DMS53 treated with DMSO at 0.1 percent for 48 hours (cell line): ENCODE results near the gene FBXO33.

Experiments used
- DNase-seq: peaks from one replicate; lab custom pipeline; 2025; ENCODE audit not compliant: unreplicated experiment; lab: John Stamatoyannopoulos, UW

FBXO33 gene

GRCh38 chr14:39431416-39432178 lies 636 bp downstream of the FBXO33 start:
- DNase-seq: peak; percentile 19

DNA sequence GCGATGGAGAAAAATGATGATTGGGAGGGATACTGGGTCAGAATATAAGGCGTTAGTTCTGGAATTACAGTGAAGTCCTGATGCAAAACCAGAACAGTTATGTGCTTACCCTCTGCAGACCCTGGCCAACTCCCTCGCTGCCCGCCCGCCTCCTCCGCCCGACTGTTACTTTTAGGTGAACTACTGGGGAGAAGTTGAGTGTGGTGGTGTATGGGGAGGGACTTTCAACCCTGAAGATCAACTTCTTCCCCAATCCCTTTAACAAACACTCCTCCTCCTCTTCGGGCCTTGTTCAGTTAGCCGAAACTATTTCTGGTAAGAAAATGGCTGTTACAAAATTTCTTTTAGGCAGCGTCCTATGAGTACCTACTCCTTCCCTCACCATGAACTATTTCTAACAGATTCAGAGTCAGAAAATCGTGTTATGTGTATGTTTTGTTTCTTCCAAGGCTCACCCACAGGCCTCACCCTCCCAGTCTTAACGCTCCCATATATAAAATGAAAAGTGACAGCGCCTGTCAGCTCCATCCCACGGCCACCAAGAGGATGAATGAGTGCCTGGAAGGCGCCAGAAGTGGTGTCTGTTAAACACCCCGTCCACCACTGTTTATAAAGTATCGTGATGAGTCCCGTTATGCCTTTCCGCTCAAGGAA lies 1.3 kb downstream of the FBXO33 start:
- DNase-seq: no peak

DNA sequence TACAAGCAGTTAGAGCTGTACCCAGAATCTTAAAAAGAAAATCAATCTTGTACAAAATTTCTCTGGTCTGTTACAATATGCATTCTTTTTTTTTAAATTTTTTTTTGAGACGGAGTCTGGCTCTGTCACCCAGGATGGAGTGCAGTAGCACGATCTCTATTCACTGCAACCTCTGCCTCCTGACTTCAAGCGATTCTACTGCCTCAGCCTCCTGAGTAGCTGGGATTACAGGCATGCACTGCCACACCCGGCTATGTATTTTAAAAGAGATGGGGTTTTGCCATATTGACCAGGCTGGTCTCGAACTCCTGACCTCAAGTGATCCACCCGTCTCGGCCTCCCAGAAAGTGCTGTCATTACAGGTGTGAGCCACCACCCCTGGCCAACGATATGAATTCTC lies 4.1 kb downstream of the FBXO33 start:
- DNase-seq: no peak

DNA sequence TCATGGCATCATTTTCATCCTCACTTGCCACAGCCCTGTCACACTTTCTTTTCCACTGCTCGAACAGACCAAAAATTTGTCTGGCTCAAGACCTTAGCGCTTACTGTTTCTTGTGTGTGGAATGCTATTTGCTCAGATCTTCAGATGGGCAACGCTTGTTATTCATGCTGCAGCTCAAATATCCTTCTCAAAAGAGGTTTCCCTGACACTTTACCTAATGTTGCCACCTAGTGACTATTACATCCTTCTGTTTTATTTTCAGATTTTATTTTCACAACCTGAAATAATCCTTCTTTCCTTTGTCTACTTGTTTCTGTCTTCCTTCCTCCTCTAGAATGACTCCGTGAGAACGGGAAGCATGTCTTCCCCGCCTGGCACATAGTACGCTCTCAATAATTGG lies 5.6 kb downstream of the FBXO33 start:
- DNase-seq: peak; percentile 27

- DNase-seq: no peak
Measured at GRCh38 chr14:39425947-39426346, 6.3 kb downstream of the FBXO33 start.

DNA sequence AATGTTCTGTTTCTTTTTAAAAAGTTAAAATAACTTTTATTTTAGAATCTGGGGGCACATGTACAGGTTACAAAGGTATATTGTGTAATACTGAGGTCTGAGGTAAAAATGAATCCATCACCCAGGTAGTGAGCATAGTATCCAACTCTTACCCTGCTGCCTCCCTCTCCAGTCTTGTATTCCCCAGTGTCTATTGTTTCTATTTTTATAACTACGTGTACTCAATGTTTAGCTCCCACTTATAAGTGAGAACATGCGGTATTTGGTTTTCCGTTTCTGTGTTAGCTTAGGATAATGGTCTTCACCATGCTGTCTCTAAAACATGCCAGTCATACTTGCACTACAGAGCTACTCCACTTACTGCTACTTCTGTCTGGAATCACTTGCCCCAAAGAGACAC lies 8.4 kb downstream of the FBXO33 start:
- DNase-seq: no peak

- no peak for DNase-seq
Measured at GRCh38 chr14:39422243-39422642, 10.0 kb downstream of the FBXO33 start.

DNA sequence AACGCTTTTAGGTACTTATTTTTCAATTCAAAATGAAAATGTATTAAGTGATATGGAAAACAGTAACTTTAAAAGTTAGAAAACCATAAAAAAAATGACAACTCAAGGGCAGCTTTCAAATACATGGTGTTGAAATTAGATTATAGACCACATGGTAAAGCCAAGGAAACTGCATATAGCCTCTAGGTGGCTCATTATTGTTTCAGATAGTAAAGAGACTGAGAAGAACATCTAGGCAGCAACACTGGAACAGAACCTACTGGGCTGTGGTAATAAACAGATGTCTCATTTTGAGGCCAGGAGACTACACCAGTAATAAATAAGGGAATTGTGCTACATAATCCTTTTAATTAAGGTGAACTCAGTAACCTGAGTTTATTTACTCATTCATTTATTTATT lies 13.0 kb downstream of the FBXO33 start:
- DNase-seq: no peak

DNA sequence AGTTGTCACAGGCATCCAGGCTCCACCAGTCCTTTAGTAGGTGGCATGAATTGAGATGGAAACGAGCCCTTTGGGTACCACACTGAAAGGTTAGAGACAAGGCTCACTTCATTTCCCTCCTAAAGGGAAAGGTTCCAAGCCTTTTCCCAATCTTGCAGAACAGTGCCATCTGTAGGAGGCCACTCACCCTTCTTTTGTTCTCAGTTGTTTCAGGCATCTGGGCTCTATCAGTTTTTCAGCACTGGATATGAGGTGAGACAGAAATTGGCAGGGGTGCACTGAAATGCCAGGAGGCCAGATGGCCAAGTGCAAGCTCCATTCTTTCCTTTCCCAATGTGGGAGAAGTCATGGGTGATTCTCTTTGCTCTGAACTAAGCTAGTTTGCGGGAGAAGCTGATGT lies 15.2 kb downstream of the FBXO33 start:
- no peak for DNase-seq

- no peak for DNase-seq
Measured at GRCh38 chr14:39416072-39416471, 16.2 kb downstream of the FBXO33 start.

DNA sequence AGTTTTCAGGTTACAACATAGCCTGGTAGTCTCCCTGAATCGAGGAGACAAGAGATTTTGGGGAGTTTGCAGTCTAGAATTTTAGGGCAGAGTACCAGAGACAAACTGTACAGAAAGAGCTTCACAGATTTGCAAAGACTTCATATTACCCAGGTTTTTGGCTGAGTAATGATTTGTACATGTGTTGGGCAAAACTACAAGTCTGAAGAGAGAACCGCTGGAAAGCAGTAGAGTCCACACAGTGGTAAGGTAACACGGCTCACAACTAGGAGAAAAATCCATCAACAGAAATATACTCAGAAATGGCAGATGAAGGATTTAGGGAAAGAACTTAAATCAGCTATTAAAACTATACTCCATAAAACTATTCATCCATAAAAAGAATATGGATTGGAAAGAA lies 25.7 kb downstream of the FBXO33 start:
- DNase-seq: no peak

DNA sequence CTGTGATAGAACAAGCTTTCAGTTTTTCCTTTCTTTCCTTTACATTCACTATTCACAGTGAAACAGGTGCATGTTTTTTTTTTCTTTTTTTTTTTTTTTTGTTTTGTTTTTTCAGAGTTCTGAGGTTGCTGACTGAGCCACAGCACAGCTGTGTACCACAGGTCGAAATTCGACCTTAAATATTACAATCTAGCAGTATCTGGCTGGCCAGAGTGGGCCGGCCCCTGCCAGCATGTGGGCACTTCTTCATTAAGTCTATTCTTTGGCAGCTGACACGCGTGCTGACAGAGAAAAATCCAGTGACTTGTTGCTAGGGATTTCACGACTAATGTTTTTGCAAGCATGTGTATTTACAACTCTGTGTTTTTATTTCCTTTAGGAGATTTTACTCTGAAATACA lies 33.9 kb downstream of the FBXO33 start:
- DNase-seq: no peak

DNA sequence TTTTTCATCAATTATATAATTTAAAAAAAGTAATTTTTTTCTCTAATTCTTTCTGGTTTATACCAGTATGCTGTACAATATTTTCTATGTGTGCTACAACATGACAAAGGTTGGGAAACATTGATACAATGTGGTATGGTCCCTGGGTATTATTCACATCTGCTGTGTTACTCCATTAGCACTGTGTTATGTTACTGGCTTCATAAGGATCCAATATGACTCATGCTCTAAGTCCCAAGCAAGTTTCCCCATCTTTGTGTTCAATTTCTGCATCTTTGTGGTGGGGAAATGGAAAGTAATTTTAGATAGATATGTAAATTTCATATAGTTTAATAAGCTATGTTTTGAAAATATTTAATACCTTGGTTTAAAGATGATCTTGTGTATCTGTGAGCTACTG lies 35.8 kb downstream of the FBXO33 start:
- no peak for DNase-seq

DNA sequence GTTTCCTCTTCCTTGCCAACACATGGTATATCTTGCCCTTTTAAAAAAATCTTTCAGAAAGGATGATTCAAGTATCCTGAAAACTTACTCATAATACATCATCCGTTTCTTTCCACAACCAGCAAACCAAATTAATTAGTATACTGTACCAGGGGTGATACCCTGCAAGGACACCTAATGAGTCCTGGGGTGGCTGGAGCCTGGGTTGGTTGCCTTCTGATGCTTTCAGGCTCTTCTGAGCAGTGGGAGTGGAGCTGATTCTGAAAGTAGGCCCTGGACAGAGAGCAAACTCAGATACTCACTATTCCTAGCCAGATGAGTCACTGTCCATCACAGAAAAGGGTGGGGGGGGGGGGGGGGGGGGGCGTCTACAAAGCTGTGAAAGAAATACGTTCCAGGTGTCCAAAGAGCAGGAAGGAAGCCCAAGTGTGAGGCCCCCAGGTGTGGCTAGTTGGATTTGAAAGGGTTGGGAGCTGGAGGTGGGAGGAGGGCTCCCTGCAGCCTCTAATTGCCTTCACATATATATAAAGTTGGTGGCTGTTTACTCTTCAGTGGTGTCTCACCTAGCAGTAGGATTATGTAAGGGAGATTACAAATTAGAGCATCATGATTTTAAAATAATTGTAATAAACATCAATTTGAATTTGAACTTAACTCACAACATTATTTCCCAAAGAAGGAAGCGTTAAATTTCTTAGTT lies 36.5 kb downstream of the FBXO33 start:
- DNase-seq: no peak

GRCh38 chr14:39393289-39393688 lies 38.9 kb downstream of the FBXO33 start:
- DNase-seq: no peak

DNA sequence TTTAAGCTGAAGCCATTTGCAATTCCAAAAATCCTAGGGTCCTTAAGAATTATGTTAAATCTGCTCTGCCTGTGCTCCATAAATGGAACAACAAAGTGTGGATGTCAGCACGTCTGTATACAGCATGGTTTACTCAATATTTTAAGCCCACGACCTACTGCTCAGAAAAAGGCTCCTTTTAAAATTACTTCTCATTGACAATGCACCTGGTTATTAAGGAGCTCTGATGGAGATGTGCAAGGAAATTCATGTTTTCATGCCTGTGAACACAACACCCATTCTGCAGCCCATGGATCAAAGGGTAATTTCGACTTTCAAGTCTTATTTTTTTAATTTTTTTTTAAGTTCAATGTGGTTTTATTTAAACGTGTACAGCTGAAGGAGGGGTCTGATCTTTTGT lies 48.1 kb downstream of the FBXO33 start:
- no peak for DNase-seq

GRCh38 chr14:39383741-39384140 lies 48.5 kb downstream of the FBXO33 start:
- DNase-seq: no peak

DNA sequence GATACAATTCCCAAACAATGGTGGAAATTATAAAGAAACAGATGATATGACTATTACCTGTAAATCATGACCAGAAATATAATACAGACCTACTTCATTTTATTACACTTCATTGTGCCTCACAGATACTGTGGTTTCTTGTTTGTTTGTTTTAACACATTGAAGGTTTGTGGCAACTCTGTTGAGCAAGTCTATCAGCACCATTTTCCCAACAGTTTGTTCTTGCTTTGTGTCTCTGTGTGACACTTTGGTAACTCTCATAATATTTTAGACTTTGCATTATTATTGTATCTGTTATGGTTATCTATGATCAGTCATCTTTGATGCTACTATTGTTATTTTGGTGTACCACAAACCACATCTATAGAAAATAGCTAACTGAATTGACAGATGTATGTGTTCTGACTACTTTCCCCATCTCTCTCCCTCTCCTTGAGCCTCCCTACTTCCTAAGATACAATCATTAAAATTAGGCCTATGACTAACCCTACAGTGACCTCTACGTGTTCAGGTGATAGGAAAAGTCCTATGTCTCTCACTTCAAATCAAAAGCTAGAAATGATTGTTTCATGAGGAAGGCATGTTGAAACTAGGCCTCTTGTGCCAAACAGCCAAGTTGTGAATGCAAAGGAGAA lies 49.1 kb downstream of the FBXO33 start:
- no peak for DNase-seq

GRCh38 chr14:39382463-39382862 lies 49.8 kb downstream of the FBXO33 start:
- DNase-seq: no peak

DNA sequence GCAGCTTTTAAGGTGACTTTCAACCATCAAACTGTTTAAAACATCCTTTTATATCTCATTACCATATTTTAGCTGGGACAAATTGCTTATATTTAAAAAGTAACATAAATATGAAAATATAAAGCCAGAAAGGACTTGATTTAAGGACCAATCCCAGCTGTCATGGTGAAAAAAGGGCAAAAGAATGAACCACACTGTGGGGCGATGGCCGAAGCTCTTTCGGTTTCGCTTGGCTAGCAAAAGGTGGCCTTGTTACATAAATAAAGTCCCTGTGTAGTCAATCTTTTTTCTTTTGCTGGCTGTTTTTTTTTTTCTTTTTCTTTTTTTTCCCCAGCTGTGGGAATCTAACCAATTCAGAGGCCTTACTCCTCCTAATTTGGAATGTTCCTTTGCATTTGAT lies 50.9 kb downstream of the FBXO33 start:
- DNase-seq: no peak

GRCh38 chr14:39376667-39377403 lies 55.4 kb downstream of the FBXO33 start:
- DNase-seq: no peak
